NCI-H1048 (cell line): ENCODE results near the gene THADA.
"Not testable (repeated sequence)": the region's sequence is repeated elsewhere in the genome, so short reads cannot be mapped to it uniquely, and the experiment has no call there.

Experiments used
- DNase-seq: peaks from one replicate; lab custom pipeline; 2025; lab: John Stamatoyannopoulos, UW

THADA gene, protein sequence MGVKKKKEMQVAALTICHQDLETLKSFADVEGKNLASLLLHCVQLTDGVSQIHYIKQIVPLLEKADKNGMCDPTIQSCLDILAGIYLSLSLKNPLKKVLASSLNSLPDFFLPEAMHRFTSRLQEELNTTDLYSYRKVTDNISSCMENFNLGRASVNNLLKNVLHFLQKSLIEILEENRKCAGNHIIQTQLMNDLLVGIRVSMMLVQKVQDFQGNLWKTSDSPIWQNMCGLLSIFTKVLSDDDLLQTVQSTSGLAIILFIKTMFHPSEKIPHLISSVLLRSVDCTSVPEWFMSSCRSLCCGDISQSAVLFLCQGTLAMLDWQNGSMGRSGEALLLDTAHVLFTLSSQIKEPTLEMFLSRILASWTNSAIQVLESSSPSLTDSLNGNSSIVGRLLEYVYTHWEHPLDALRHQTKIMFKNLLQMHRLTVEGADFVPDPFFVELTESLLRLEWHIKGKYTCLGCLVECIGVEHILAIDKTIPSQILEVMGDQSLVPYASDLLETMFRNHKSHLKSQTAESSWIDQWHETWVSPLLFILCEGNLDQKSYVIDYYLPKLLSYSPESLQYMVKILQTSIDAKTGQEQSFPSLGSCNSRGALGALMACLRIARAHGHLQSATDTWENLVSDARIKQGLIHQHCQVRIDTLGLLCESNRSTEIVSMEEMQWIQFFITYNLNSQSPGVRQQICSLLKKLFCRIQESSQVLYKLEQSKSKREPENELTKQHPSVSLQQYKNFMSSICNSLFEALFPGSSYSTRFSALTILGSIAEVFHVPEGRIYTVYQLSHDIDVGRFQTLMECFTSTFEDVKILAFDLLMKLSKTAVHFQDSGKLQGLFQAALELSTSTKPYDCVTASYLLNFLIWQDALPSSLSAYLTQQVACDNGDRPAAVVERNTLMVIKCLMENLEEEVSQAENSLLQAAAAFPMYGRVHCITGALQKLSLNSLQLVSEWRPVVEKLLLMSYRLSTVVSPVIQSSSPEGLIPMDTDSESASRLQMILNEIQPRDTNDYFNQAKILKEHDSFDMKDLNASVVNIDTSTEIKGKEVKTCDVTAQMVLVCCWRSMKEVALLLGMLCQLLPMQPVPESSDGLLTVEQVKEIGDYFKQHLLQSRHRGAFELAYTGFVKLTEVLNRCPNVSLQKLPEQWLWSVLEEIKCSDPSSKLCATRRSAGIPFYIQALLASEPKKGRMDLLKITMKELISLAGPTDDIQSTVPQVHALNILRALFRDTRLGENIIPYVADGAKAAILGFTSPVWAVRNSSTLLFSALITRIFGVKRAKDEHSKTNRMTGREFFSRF (N-terminal part only)

DNA sequence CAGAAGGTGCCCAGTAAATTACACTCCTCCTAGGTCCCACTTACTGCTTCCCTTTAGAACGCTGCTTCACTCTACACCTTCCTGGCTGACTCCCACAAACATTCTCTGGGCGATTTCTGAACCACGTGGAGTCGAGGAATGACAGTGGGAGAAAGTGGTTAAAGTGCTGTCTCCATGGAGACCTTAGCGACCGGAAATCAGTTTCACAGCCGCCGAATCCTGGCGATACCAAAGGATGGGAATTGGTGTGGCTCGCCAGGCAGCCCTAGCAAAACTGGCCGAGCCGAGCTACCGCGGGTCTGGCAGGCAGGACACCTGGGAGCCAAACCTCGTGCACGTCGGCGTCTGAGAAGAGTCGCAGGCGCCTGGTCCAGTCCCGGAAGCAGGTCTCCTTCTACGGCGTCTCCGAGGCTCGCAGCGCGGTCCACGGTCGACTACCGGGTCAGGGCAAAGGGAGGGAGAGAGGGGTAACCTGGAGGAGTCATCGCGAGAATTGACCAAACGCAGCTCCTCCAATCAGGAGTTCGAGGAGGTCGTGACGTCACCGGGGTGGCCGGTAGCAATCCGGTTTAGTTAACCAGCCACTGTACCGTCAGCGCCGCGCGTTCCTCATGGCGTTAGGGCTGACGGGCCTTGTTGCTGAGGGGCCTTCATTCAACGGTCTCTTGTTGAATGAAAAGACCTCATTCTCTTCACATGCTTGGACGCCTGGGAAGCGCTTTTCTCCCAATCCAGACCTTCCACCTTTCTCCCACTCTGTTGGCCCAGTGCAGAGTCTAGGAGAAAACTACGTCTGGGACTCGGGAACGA, at the start of gene THADA:
THADA (minus strand) TSS at position 436 of the 810 bp plus-strand sequence. CDS start 3,646 bp downstream, outside the sequence.
- DNase-seq, result peak; percentile 98

DNA sequence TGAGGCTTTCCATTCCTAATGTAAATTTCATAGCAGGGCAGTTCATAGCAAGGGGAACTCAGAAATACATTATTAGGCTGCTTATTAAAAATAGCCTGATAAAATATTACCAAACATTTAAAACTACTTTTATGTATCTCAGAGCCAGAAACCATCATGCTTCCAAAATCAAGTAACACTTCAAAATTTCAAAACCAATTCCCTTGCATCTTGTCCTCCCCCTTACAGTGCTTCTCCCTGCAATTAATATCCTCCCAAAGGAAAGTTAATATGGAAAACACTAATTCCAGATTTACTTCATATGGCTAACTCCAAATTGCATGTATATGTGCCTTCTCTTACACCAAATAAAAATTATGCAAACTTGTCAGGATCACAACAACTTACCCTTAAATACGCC, 47.8 kb upstream of the THADA start:
- DNase-seq, result no peak

DNA sequence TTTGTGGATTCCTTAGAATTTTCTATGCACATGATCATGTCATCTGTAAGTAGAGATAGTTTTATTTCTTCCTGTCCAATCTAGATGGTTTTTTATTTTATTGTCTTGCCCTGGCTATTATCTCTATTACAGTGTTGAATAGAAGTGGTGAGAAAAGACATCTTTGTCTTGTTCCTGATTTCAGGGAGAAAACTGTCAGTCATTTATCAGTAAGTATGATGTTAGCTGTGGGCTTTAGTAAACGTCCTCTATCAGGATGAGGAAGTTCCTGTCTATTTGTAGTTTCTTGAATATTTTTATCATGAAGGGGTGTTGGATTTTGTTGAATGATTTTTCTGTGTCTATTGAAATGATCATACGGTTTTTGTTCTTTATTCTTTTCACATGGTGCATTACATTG, 46.5 kb upstream of the THADA start:
- DNase-seq, result no peak

DNA sequence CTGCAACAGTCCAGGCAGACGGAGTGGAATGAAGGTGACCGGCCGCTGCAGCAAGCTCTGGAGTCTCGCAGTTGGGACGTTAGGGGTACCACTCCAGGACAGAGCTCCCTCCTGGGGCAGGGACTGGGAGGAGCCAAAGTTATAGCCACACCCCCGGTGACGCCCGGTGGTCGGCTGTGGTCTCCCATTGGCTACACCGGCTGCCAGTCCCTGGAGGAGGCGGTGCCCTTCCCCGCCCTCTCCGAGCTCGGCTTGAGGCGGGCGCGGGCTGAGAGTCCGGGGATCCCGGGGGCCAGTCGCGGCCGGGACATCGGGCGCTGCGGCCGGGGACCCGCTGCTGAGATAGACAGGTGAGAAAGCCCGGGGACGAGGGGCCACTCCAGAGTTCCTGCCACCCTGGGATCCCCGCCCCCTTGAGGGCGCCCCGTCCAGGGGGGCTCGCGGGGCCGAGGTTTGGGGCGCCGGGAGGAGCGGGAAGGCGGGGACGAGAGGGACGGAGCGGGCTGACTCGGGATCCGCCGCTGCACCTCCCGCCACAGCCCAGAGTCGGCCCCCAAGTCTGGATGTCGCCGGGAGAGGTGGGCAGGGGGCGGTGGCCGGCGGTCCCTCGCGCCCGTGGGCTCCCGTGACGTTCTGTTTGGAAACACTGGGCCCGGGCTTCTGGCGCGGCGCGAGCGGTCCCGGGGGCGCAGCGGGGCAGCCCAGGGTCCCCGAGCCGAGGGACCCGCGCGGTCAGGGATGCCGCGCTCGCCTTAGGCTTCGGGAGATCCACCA, 41.4 kb upstream of the THADA start, which contains the start of gene PLEKHH2:
PLEKHH2 (plus strand) TSS at position 231 of the 774 bp plus-strand sequence. CDS start 7,414 bp downstream, outside the sequence.
- peak; percentile 62 for DNase-seq

DNA sequence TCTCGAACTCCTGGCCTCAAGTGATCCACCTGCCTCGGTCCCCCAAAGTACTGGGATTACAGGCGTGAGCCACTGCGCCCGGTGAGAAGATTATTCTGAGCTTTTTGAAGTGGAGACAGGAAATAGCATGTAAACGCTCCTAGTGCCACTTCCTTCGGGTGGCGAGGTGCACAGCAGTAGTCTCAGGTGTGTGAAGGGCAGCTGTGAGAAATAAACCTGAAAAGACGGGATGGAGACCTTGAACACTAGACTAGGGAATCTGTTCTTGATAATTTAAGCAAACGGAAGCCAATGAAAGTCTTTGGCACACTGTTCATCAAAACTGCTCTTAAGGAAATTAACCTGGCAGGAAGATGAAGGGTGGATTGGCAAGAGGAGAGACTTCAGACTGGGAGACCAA, 40.8 kb upstream of the THADA start:
- no peak for DNase-seq

DNA sequence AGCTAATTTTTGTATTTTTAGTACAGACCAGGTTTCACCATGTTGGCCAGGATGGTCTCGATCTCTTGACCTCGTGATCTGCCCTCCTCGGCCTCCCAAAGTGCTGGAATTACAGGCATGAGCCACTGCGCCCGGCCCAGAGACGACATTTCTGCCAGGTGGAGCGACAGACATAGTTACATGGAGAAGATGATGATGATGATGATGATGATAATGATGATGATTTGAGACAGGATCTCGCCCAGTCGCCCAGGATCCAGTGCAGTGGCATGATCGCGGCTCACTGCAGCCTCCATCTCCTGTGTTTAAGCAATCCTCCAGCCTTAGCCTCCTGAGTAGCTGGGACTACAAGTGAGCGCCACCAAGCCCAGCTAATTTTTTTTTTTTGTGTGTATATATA, 40.3 kb upstream of the THADA start:
- not testable (repeated sequence) for DNase-seq

DNA sequence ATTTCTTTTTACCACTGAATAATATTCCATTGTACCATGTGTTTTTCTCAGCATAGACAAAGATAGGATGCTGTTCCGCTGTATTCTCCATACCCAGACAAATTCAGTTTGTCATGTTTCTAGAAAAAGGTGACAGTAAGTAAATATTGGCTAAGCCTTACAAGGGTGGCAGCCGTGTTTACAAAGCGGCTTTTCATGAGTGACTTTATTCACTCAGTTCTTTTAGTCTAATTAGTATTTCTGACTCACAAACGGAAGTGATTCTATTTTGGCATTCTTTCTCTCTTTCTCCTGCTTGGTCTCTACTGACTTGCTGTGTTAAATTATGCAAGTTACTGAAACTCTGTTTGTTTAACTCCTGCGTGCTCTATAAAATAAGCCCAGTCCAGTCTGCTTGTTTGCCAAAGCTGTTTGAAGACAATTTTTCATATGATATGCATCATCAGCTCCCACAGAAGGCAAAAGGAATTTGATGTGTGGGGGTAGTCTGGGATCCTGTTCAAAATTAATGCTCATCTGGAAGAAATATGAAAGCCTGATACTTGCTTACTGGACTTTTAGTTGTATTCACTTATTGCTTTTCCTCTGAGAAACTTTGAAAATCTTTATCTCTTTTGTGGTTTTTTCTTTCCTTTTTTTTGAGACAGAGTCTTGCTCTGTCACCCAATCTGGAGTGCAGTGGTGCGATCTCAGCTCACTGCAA, 38.9 kb upstream of the THADA start:
- DNase-seq, result peak; percentile 30

DNA sequence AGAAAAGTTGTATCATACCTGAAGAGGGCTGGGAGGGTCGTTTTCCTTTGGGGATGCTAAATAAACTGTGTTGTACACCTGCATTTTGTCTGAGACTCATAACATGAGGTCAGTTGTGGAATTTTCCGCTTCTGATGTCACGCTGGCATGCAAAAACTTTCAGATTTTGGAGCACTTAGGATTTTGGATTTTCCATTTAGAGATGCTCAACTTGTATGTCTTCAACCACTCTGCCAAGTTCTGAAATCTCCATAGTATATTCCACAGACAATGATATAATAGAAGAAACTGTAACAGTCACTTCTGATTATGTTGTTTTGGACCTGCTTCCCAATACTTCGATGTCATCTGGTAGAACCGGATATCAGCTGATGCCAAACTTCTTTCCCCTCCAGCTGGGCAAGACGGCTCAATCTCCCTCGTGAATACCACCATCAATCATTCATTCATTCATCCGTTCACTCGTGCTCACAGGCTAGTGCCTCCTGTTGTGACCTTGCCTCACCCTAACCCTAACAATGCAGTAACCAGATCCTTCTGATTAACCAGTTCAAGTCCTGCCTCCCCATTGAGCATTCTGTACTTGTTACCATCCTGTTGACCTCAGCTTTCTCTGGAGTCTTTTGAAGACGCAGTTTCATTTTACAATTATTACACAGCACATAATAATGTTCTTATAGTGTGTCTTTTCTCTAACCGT, 35.9 kb upstream of the THADA start:
- no peak for DNase-seq

DNA sequence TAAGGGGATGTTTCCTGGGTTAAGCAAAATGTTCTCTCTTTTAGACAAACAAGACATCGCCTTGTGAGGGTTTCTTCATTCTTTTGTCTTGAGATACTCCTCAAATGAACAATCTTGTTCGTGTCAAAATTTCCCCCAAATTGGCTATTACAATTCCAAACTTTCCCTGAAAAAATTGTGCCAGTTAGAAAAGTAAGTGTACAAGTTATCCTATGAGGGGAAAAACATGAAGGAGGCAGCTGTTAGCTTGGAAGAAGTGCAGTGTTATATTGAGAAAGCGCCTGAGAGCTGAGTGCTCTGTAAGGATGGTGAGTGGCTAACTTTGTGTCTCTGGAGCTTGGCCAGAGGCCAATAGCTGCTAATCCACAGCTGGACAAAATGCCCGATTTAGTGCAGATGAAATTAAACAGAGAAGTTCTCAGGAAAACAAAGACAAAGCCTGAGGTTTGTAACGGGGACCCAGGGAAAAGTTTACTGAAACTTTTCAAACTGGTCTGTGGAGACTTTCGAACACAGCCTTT, 27.2 kb upstream of the THADA start:
- DNase-seq, result no peak

DNA sequence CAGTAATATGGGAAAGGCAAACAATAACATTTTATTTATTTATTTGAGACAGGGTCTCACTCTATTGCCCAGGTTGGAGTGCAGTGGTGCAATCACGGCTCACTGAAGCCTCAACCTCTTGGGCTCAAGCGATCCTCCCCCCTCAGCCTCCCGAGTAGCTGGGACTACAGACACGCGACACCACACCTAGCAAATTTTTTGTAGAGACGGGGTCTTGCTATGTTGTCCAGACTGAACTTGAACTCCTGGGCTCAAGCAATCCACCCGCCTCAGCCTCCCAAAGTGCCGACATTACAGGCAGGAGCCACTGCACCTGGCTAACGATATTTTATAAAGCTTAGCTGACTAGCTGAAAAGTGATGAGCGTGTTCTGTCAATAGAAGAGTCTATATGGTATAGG, 23.7 kb upstream of the THADA start:
- DNase-seq, result no peak

DNA sequence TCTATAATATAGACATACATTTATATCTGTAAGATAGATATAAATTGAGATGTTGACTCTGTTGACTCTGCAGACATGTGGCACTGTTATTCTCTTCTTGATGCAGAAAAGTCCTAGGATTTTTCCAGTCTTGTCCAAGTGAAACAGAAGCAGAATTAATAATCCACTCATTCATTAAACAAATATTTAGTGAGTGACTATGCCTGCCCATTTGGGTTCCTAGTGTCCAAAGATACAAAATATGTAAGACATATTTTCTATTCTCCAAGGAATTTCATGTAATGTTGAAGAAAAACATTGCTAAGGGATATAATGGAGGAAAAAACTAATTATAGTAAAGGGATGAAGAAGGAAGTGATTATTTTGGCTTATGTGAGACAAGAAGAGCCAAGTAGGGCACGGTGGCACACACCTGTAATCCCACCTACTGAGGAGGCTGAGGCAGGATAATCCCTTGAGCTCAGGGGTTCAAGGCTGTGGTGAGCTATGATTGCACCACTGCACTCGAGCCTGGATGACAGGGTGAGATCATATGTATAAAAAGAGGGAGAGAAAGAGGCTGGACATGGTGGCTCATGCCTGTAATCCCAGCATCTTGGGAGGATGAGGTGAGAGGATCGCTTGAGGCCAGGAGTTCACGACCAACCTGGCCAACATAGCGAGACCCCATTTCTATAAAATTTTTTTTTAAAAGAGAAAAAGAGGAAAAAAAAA, 21.3 kb upstream of the THADA start:
- DNase-seq, result no peak

DNA sequence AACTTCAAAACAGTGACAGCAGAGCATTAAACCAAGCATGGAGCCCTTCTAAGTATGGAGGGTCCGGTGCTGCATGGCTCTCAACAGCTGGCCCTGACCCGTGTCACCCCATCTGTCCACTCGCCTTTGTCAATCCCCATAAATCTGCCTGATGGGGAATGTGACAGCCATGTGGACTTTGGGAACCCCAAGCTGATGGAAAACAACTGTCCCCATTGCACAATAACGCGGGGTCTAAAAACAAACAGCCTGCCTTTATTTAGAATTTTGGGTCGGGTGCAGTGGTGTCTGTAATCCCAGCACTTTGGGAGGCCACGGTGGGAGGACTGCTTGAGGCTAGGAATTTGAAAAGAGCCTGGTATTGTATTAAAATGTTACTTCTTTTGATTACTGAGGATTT, 17.1 kb upstream of the THADA start:
- DNase-seq, result no peak

DNA sequence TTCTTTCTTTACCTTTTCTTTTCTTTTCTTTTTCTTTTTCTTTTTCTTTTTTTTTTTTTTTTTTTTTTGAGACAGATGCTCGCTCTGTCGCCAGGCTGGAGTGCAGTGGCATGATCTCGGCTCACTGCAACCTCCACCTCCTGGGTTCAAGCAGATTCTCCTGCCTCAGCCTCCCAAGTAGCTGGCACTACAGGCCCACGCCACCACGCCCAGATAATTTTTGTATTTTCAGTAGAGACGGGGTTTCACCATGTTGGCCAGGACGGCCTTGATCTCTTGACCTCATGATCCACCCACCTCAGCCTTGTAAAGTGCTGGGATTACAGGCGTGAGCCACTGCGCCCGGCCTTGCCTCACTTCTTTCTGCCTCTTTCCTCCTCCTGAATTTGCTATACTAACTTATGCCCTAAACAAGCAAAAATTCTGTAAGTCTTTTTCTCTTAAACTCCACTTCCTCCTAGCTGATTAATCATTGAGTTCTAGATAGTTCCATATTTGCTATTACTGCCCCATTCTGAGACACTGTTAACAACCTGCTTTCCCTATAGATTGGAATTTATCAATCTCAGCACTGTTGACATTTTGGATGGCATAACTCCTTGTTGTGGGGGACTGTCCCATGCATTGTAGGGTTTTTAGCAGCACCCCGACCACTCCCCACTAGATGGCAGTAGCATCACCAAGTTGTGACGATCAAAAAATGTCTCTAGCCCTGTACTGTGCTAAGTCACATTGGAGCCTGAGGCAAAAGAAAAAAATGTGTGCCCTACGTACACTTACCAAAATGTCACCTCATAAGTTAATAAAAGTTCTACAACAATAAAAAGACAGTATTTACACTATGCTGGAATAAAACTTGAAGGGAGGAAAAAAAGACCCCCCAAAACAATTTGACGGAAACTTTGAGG, 16.4 kb upstream of the THADA start:
- peak; percentile 62 for DNase-seq

DNA sequence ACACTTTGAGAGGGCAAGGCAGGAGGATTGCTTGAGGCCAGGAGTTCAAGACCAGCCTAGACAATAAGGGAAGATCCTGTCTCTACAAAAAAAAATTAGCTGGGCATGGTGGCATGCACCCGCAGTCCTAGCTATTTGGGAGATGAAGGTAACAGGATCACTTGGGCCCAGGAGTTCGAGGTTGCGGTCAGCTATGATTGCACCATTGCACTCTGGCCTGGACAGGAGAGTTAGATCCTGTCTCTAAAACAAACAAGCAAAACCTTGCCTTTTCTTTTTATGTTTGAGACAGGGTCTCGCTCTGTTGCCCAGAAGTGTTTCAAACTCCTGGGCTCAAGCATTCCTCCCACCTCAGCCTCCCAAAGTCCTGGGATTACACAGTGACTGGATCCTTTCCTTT, 14.5 kb upstream of the THADA start:
- no peak for DNase-seq

DNA sequence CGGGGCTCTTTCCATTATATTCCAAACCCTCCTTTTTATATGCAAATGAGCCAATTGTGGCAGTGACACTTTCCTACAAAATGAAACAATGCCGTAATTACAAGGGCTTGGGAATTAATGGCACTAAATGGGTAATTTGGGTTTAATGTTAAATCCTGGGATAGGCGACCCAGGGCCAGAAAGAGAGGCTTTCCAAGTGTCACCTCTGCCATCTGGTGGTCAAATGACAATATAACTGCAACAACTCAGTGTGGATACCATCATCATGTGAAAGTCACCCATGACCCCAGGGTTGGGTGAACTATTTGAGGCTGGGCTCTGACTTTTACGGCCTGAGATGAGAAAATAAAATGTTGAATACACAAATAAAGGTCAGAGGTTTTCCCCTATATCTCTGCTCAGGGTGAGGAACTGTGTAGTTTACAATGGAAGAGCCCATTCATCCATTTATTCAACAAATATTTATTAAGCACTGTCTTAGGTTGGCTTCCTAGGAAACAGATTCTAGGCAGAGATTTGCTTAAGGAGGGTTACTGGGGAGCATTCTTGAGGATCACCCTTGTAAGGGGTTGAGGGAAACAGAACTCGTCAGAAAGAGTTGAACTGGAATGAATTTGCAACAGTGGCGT, 13.6 kb upstream of the THADA start:
- no peak for DNase-seq

DNA sequence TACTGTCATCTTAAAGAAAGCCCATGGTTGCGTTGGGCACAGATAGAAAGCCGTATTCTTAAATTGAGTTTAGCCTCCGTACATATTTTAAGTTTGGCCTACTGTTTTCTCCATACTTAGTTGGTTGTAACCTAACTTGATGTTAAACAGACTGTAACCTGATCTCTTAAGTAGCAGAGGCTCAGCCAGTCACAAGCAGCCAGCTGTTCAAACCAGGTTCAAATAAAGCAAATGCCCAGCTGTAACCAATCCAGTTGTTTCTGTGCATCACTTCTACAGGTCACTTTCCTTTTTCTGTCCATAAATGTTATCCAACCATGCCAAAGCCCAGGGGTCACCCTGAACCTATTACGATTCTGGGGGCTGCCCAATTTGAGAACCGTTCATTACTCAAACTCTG, 10.0 kb upstream of the THADA start:
- no peak for DNase-seq
